Stimulated activated CD8-positive, alpha-beta memory T cell treated with anti-CD3 and anti-CD28 coated beads, Interleukin-4, amount 100 ng/mL, for 48 hours (primary cell): ENCODE results near the gene LCP2.

Source experiments
- DNase-seq: peaks from one replicate; pipeline ENCODE4 v3.0.0-alpha.2; 2020

The LCP2 gene

GRCh38 chr5:170206958-170207357, 90.6 kb downstream of the LCP2 start:
- no peak for DNase-seq

- no peak for DNase-seq
These were observed 91.4 kb downstream of the LCP2 start for GRCh38 chr5:170206216-170206615.

- DNase-seq, result no peak
These were observed 93.4 kb downstream of the LCP2 start for GRCh38 chr5:170204202-170204601.

GRCh38 chr5:170202117-170202516, 95.5 kb downstream of the LCP2 start:
- DNase-seq, result no peak

GRCh38 chr5:170201311-170201710, 96.3 kb downstream of the LCP2 start:
- no peak for DNase-seq

GRCh38 chr5:170200876-170201275, 96.7 kb downstream of the LCP2 start:
- no peak for DNase-seq
